HL-60 (cell line): Measurements from ENCODE around the gene XPNPEP2.

ENCODE experiments used
- DNase-seq, 2 experiments: peaks; one replicate each; pipeline ENCODE4 v3.0.0-alpha.2; 2010 to 2020; ENCODE audit warnings: low read depth in 1 of 2, low spot score in 1 of 2
- H3K27ac ChIP-seq: fragments of 250-450 bp; sonication (Bioruptor Pico); replicated peaks from 2 replicates; pipeline ENCODE4 v1.5.1; 2020; ENCODE audit warnings: mild to moderate bottlenecking, moderate library complexity
- H3K27me3 ChIP-seq: fragments of 250-450 bp; sonication (Bioruptor Pico); 2 replicates; pipeline ENCODE4 v1.5.1; 2021; ENCODE audit warnings: mild to moderate bottlenecking, moderate library complexity; ENCODE audit not compliant: insufficient read depth, poor library complexity, severe bottlenecking
- H3K4me3 ChIP-seq: replicated peaks from 2 replicates; pipeline ENCODE4 v1.5.1; 2011; ENCODE audit warnings: mild to moderate bottlenecking, control low read depth, low read length; ENCODE audit not compliant: insufficient read depth
- CTCF ChIP-seq: IDR thresholded peaks from one replicate; pipeline ENCODE4 v1.5.1; 2011; ENCODE audit warnings: low read length, control low read depth, inconsistent platforms; ENCODE audit not compliant: insufficient read depth
- GABPA ChIP-seq: IDR thresholded peaks from 2 replicates; pipeline ENCODE4 v1.6.1; 2012; ENCODE audit warnings: low read depth
- POLR2AphosphoS5 ChIP-seq: IDR thresholded peaks from 2 replicates; pipeline ENCODE4 v1.6.1; 2012; ENCODE audit warnings: low read depth
- REST ChIP-seq: IDR thresholded peaks from 2 replicates; pipeline ENCODE4 v1.6.1; 2012; ENCODE audit warnings: low read depth; ENCODE audit not compliant: insufficient replicate concordance
- SPI1 ChIP-seq: IDR thresholded peaks from 2 replicates; pipeline ENCODE4 v1.6.1; 2012; ENCODE audit warnings: low read depth, mild to moderate bottlenecking, borderline replicate concordance

The XPNPEP2 gene

GRCh38 chrX:129771266-129771995 lies 32.7 kb downstream of the XPNPEP2 start:
- no peak overlapping the region for H3K4me3 ChIP-seq
- no peak for TF ChIP-seq POLR2AphosphoS5
- TF ChIP-seq GABPA = no peak
- TF ChIP-seq REST = no peak
- TF ChIP-seq CTCF = no peak
- TF ChIP-seq SPI1 = no peak
- H3K27ac ChIP-seq = peak overlapping the region; percentile 74
- H3K27me3 ChIP-seq = no peaks in the 10 kb centered on the region
- no peak for DNase-seq

GRCh38 chrX:129772796-129773431 lies 34.1 kb downstream of the XPNPEP2 start:
- peak; percentile 71 to 98 for DNase-seq
- Histone ChIP-seq H3K4me3 (no peak overlapping the region), H3K27me3 (no peaks in the 10 kb centered on the region), H3K27ac (peak overlapping the region; percentile 74)
- TF ChIP-seq POLR2AphosphoS5 (peak; percentile 66), CTCF (no peak), SPI1 (peak; percentile 98), REST (no peak), GABPA (no peak)

GRCh38 chrX:129773649-129774458 lies 35.1 kb downstream of the XPNPEP2 start:
- TF ChIP-seq GABPA = no peak
- no peak for TF ChIP-seq POLR2AphosphoS5
- TF ChIP-seq CTCF = no peak
- no peak for TF ChIP-seq REST
- no peak for TF ChIP-seq SPI1
- peak overlapping the region; percentile 74 for H3K27ac ChIP-seq
- DNase-seq = no peak
- H3K4me3 ChIP-seq = no peak overlapping the region
- H3K27me3 ChIP-seq = no peaks in the 10 kb centered on the region
